RWPE1 (cell line): ENCODE data around the gene SUCO.

Source experiments
- CTCF ChIA-PET: fragments of 350-600 bp; sonication (Branson Sonifier 250); formaldehyde crosslinking; extraction: SDS; loops from one replicate; lab custom pipeline; 2021; lab: Yijun Ruan, JAX
- POLR2A ChIA-PET: fragments of 400-600 bp; formaldehyde crosslinking; extraction: SDS; loops from one replicate; lab custom pipeline; 2020; ENCODE audit warnings: antibody characterized with exemption; ENCODE audit not compliant: low non-redundant PET; lab: Yijun Ruan, JAX
- DNase-seq: peaks from one replicate; pipeline ENCODE4 v3.0.0; 2012; ENCODE audit warnings: low spot score
- H3K27ac ChIP-seq: fragments of 450-650 bp; 2 replicates; pipeline ENCODE4 v1.5.1; 2017
- TF ChIP-seq, protein P1 (sequence below): fragments of 450-650 bp; conservative IDR thresholded peaks from 2 replicates; pipeline ENCODE4 v1.5.1; 2017; ENCODE audit warnings: low read depth, mild to moderate bottlenecking

Gene SUCO

DNA sequence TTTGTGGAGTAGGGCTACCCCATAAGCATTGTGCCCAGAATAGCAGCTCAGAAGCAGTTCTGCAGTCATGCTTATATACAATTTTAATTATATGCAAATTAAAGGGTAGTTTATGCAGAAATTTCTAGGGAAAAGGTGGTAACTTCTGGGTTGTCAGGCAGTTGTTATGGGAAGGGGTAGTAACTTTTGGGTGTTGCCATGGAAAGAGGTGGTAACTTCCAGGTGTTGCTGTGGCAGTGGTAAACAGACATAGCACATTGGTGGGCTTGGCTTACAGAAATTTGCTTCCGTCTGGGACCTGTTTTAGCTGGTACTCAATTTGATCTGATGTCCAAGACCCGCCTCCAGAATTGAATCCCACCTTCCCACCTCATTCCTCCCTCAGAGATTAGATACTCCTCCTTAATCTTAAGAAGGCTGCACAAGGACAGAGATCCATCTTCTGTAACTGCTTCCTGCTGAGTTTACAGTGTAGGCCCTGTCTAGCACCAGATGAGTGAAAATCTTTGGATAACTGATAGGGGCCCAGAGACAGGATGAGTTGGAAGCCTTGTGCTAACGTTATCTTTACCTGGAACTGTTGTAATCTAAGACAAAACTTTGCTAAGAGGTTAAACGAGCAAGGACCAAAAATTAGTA lies 26.7 kb downstream of the SUCO start:
- TF ChIP-seq, protein P1, sequence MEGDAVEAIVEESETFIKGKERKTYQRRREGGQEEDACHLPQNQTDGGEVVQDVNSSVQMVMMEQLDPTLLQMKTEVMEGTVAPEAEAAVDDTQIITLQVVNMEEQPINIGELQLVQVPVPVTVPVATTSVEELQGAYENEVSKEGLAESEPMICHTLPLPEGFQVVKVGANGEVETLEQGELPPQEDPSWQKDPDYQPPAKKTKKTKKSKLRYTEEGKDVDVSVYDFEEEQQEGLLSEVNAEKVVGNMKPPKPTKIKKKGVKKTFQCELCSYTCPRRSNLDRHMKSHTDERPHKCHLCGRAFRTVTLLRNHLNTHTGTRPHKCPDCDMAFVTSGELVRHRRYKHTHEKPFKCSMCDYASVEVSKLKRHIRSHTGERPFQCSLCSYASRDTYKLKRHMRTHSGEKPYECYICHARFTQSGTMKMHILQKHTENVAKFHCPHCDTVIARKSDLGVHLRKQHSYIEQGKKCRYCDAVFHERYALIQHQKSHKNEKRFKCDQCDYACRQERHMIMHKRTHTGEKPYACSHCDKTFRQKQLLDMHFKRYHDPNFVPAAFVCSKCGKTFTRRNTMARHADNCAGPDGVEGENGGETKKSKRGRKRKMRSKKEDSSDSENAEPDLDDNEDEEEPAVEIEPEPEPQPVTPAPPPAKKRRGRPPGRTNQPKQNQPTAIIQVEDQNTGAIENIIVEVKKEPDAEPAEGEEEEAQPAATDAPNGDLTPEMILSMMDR = no peak
- H3K27ac ChIP-seq = no peak overlapping the region
- ChIA-PET CTCF (no interaction called here), POLR2A (no interaction called here)
- DNase-seq = no peak

DNA sequence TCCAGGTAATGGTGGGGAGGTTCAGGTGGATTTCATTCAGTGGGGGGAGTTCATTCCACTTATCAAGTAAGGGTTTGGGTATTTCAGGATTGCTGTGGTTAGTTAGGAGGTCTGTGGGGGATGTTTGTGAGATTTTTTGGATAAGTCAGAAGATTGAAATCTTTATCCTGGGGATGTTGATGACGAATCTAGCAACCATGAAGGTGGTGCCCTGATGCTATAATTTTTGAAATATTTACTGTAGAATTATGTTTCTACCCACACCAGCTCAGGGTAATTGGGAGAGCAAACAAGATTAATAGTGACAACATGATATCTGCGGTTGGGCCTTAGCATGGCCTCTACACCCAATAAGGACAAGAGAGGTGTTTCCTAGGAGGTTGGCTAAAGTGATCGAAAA lies 28.3 kb downstream of the SUCO start:
- TF ChIP-seq, protein P1 = no peak
- POLR2A ChIA-PET = no interaction called here
- H3K27ac ChIP-seq = no peak overlapping the region
- no peak for DNase-seq
- CTCF ChIA-PET = no interaction called here

DNA sequence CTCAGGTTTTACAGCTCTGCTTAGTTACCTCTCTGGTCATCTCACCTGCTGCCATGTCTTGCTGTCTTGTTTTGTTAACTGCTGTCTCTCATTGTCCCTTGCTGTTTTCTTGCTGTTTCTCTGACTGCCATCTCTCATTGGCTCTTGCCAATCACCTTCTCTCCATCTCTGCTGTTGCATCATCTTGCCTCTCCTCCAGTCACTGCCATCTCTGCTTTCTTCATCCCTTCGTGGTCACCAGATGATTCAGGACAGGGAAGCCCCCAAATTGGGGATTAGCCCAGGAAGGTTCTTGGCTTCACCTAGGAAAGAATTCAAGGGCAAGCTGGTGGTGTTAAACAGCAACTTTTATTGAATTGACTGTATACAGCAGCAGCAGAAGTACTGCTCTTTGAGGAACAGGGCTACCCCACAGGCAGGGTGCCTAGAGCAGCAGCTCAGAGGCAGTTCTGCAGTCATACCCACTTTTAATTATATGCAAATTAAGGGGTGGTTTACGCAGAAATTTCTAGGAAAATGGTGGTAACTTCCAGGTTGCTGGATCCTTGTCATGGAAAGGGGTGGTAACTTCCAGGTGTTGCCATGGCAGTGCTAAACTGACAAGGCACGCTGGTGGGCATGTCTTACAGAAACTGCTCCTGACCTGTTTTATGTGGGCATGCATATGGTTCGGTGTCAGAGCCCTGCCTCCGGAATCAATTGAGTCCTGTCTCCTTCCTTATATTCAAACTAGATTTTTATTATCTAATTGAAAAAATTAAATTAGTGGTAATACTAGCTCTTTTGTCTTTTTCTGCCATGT lies 33.4 kb downstream of the SUCO start:
- CTCF ChIA-PET = no interaction called here
- TF ChIP-seq, protein P1 = no peak
- DNase-seq = no peak
- no peak overlapping the region for H3K27ac ChIP-seq
- POLR2A ChIA-PET = no interaction called here

DNA sequence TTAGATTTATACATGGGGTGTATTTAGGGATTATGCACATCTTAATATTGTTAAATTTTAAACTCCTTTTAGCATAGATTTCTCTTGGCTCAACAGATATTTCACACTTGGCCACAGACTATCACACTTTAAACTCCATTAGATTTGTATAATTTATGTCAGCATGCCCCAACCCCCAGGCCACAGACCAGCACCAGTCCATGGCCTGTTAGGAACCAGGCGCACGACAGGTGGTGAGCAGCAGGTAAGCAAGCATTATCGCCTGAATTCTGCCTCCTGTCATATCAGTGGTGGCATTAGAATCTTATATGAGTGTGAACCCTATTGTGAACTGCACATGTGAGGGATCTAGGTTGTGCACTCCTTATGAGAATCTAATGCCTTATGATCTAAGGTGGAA lies 34.8 kb downstream of the SUCO start:
- no peak overlapping the region for H3K27ac ChIP-seq
- TF ChIP-seq, protein P1 = no peak
- ChIA-PET POLR2A (no interaction called here), CTCF (no interaction called here)
- DNase-seq = no peak

DNA sequence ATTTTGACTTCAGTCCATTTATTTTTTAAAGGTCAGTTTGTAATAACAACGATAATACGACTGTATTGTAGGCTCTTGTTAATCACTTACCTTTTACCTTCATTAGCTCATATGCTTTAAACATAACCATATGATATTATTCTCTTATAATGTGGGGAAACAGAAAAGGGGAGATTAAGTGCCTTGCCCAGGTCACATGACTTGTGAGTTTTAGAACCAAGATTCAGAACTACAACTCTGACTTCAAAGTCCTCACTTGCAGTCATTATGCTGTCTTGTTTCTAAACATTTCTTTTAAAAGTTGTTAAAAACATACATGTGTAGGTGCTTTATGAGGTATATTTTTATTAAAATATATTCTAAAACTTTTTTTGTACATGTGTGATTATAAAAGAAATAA lies 41.1 kb downstream of the SUCO start:
- H3K27ac ChIP-seq = no peak overlapping the region
- no peak for DNase-seq
- ChIA-PET CTCF (no interaction called here), POLR2A (no interaction called here)
- TF ChIP-seq, protein P1 = no peak

DNA sequence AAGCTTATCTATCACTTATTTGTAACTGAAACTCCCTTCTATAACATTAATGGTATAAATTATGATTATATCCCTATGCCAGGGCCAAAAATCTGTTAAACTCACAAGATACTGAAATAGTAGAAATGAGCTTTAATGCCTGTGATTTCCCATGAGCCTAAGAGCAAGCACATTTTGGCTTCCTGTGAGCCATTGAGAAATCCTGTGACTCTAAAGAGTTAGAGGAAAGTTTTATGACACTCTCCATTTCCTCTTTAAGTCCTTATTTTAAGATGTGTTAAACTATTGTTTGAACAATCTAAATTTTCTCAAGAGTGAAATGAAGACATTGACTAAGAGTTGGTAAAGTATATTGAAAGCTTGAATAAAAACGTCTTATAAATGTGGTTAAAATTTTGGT lies 45.6 kb downstream of the SUCO start:
- TF ChIP-seq, protein P1 = no peak
- POLR2A ChIA-PET = no interaction called here
- CTCF ChIA-PET = interaction anchor here (0.7 kb wide), 1 partner anchor 681 kb away, joined by 3 read pairs; no protein-coding TSS in a partner anchor
- no peak for DNase-seq
- H3K27ac ChIP-seq = no peak overlapping the region
